ENCODE data around the gene WDFY2.

DNA sequence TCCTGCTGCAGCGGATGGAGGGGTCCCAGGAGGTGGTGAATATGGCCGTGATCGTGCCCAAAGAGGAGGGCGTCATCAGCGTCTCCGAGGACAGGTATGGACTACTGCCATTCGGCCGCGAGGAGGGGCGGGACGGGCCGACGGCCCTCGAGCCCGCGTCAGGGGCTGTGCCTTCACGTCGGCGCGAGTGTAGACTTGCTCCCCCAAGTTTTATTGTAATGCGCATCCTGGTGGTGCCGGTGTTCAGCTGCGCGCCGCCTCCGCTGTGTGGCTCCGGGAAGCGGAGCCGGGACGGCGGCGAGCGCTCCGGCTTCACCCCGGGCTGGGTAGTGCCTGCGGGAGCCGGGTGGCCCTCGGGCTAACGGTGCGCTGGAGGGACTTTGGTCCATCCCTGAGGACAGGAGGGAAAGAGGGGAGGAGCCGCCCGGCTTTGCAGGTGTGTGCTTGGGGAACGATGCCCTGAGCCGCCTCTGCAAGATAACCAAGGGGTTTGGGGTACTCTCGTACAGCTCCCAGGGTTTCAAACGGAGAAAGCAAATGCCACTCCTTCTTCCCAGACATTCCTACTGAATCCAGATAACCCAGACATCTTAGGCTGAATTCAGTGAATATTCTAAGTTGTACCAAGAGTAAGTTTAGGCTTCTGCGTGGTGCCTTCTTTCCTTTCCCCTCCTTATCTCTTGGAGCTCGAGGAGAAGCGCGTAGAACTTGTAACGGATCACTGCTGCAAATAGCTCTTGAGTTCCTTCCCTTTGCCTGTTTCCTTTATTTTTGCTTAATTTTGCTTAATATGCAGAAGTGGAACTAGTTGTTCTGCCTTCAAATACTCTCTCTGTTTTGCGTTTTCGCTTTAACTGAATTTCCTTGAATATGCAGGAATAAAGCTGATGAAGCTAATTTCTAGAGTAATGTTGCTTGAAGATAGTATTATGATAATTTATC lies 740 bp downstream of the WDFY2 start:
- no peak for TF ChIP-seq SP1 (CRISPR knock-in tag; conservative IDR thresholded peaks at IDR 0.05)
- TF ChIP-seq, protein P1, sequence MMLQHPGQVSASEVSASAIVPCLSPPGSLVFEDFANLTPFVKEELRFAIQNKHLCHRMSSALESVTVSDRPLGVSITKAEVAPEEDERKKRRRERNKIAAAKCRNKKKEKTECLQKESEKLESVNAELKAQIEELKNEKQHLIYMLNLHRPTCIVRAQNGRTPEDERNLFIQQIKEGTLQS (CRISPR knock-in tag; conservative IDR thresholded peaks at IDR 0.05) = no peak
- TF ChIP-seq, protein P2, sequence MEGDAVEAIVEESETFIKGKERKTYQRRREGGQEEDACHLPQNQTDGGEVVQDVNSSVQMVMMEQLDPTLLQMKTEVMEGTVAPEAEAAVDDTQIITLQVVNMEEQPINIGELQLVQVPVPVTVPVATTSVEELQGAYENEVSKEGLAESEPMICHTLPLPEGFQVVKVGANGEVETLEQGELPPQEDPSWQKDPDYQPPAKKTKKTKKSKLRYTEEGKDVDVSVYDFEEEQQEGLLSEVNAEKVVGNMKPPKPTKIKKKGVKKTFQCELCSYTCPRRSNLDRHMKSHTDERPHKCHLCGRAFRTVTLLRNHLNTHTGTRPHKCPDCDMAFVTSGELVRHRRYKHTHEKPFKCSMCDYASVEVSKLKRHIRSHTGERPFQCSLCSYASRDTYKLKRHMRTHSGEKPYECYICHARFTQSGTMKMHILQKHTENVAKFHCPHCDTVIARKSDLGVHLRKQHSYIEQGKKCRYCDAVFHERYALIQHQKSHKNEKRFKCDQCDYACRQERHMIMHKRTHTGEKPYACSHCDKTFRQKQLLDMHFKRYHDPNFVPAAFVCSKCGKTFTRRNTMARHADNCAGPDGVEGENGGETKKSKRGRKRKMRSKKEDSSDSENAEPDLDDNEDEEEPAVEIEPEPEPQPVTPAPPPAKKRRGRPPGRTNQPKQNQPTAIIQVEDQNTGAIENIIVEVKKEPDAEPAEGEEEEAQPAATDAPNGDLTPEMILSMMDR (IDR thresholded peaks at IDR 0.05) = no peak

Measured in WTC11 (cell line).